Measurements from ENCODE around the gene UBE2D2.

- TF ChIP-seq CTCF (IDR thresholded peaks at IDR 0.05) (no peak), POLR2AphosphoS5 (IDR thresholded peaks at IDR 0.05) (no peak), EP300 (IDR thresholded peaks at IDR 0.05) (no peak), POLR2A (IDR thresholded peaks at IDR 0.05) (no peak)
Observed at GRCh38 chr5:139619861-139620260, 58.7 kb downstream of the UBE2D2 start.

Data from upper lobe of left lung (tissue), 4 donors.